Calu3 (cell line): ENCODE data around the gene MTREX. TPM values are rescaled to one million over a fixed set of nuclear protein-coding genes. Genes with fewer than 3 reads are reported as not detected.

Experiments
- BruUV-seq: library from RNA; stranded (reverse); fragments of 400-500 nt; replicated peaks from 2 replicates; lab custom pipeline; 2021; lab: Mats Ljungman, UMichigan
- CTCF ChIA-PET: fragments of 300-600 bp; sonication (Branson Sonifier 250); formaldehyde crosslinking; loops from one replicate; lab custom pipeline; 2022; ENCODE audit warnings: antibody characterized with exemption; lab: Charles Lee
- DNase-seq: peaks from one replicate; pipeline ENCODE4 v3.0.0; 2022
- H3K27ac Mint-ChIP-seq: one replicate; pipeline ENCODE4 v1.8.0; 2022; ENCODE audit warnings: mixed read lengths; ENCODE audit not compliant: unreplicated experiment
- H3K27me3 Mint-ChIP-seq: one replicate; pipeline ENCODE4 v1.8.0; 2022; ENCODE audit warnings: mixed read lengths; ENCODE audit not compliant: unreplicated experiment
- H3K36me3 Mint-ChIP-seq: one replicate; pipeline ENCODE4 v1.8.0; 2022; ENCODE audit warnings: mild to moderate bottlenecking, moderate library complexity, mixed read lengths; ENCODE audit not compliant: insufficient read depth, unreplicated experiment
- H3K4me1 Mint-ChIP-seq: one replicate; pipeline ENCODE4 v1.8.0; 2022; ENCODE audit warnings: mild to moderate bottlenecking, low read depth, mixed read lengths; ENCODE audit not compliant: unreplicated experiment
- H3K4me3 Mint-ChIP-seq: one replicate; pipeline ENCODE4 v1.8.0; 2022; ENCODE audit warnings: mild to moderate bottlenecking, low read depth, moderate library complexity, mixed read lengths; ENCODE audit not compliant: unreplicated experiment
- H3K9me3 Mint-ChIP-seq: one replicate; pipeline ENCODE4 v1.8.0; 2022; ENCODE audit warnings: low read depth, mixed read lengths; ENCODE audit not compliant: unreplicated experiment
- intact Hi-C: fragments of 100-400 bp; cut with micrococcal nuclease; formaldehyde crosslinking; loops from one replicate; pipeline ENCODE4 v1.10.0; 2022; ENCODE audit not compliant: unreplicated experiment
- total RNA-seq: library from RNA; stranded (reverse); gene quantifications from 2 replicates; pipeline ENCODE4 v1.2.3, GENCODE V29; 2022
- TF ChIP-seq, protein P1 (sequence below): fragments of 200-600 bp; IDR thresholded peaks from one replicate; pipeline ENCODE4 v1.8.0; 2022; ENCODE audit warnings: antibody characterized with exemption; ENCODE audit not compliant: unreplicated experiment

MTREX gene
- total RNA-seq, 1 experiment from 2014 or later = 73.9 TPM

DNA sequence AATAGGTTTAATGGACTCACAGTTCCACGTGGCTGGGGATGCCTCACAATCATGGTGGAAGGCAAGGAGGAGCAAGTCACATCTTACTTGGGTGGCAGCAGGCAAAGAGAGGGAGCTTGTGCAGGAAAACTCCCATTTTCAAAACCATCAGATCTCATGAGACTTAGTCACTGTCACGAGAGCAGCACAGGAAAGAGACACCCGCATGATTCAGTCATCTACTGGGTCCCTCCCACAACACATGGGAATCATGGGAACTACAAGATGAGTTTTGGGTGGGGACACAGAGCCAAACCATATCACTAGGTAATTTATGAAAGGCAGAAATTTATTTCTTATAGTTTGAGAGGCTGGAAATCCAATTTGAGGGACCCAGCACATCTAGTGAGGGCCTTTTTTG, 40.0 kb downstream of the MTREX start:
- H3K9me3 Mint-ChIP-seq = no peaks in the 10 kb centered on the region
- no peak overlapping the region for H3K27ac Mint-ChIP-seq
- intact Hi-C loops = loop anchor here (10.0 kb wide), 2 partner anchors 187 to 577 kb away; partner anchors contain the start of gene PLPP1
- TF ChIP-seq, protein P1, sequence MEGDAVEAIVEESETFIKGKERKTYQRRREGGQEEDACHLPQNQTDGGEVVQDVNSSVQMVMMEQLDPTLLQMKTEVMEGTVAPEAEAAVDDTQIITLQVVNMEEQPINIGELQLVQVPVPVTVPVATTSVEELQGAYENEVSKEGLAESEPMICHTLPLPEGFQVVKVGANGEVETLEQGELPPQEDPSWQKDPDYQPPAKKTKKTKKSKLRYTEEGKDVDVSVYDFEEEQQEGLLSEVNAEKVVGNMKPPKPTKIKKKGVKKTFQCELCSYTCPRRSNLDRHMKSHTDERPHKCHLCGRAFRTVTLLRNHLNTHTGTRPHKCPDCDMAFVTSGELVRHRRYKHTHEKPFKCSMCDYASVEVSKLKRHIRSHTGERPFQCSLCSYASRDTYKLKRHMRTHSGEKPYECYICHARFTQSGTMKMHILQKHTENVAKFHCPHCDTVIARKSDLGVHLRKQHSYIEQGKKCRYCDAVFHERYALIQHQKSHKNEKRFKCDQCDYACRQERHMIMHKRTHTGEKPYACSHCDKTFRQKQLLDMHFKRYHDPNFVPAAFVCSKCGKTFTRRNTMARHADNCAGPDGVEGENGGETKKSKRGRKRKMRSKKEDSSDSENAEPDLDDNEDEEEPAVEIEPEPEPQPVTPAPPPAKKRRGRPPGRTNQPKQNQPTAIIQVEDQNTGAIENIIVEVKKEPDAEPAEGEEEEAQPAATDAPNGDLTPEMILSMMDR = no peak
- CTCF ChIA-PET = no interaction called here
- H3K4me3 Mint-ChIP-seq = no peak overlapping the region
- BruUV-seq = no TSS peak
- H3K36me3 Mint-ChIP-seq = peaks cover 29% of the 10 kb centered on the region
- DNase-seq = no peak
- no peaks in the 10 kb centered on the region for H3K27me3 Mint-ChIP-seq
- peaks cover 19% of the 10 kb centered on the region for H3K4me1 Mint-ChIP-seq

DNA sequence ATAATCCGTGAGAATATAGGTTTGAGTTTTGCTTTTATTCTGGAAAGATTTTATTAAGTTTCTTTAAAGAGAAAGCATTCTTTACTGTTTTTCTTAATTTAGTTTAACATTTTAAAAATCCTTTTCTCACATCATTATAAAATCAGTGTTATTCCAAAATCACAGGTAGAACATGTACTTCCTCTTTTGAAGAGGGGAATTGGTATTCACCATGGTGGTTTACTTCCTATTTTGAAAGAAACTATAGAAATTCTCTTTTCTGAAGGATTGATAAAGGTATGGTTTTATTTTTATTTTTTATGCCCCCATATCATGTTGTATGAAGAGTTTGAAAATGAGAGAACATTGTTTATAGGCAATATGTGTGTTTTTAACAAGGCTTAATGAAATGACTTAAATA, 43.0 kb downstream of the MTREX start:
- no peak overlapping the region for H3K4me3 Mint-ChIP-seq
- H3K36me3 Mint-ChIP-seq = peaks cover 33% of the 10 kb centered on the region
- no peaks in the 10 kb centered on the region for H3K9me3 Mint-ChIP-seq
- intact Hi-C loops = no loop called here
- CTCF ChIA-PET = no interaction called here
- TF ChIP-seq, protein P1 = no peak
- no peaks in the 10 kb centered on the region for H3K27me3 Mint-ChIP-seq
- H3K4me1 Mint-ChIP-seq = peaks cover under 1% of the 10 kb centered on the region
- no peak for DNase-seq
- no peak overlapping the region for H3K27ac Mint-ChIP-seq
- no TSS peak for BruUV-seq

DNA sequence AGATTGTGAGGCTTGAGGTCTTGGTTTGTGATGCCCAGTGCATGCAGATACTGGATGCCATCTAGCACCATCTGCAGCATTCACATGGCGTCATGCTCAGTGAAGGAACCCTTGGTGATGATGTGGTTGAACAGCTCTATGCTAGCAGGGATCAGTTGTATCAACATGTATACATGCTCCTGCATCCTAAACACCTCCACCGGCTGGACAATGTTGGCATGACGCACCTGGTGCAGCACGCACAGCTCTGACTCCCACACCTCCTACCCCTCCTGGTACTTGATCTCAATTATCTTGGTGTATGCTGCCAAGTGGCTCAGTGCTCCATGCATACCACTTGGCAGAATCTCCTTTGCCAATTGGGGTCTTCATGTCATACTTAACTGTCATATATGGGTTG, 49.1 kb downstream of the MTREX start:
- CTCF ChIA-PET = interaction anchor here (0.5 kb wide), 1 partner anchor 244 kb away, joined by 3 read pairs; no protein-coding TSS in a partner anchor
- BruUV-seq = no TSS peak
- Mint-ChIP-seq H3K4me3 (no peak overlapping the region), H3K36me3 (peaks cover 32% of the 10 kb centered on the region), H3K27me3 (no peaks in the 10 kb centered on the region), H3K9me3 (no peaks in the 10 kb centered on the region), H3K27ac (no peak overlapping the region), H3K4me1 (no peaks in the 10 kb centered on the region)
- TF ChIP-seq, protein P1 = no peak
- intact Hi-C loops = no loop called here
- DNase-seq = no peak

DNA sequence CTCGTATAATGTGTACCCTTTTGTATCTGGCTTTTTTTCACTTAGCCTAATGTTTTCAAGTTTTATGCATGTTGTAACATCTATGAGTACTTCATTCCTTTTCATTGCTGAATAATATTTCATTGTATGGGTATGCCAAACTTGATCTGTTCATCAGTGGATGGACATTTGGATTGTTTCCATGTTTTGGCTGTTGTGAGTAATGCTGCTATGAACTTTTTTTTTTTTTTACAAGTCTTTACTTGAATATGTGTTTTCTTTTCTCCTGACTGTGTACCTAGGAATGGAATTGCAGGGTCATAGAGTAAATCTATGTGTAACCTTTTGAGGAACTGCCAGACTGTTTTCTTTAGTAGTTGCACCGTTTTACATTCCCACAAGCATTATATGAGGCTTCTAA, 52.4 kb downstream of the MTREX start:
- H3K4me1 Mint-ChIP-seq = peaks cover 22% of the 10 kb centered on the region
- H3K27me3 Mint-ChIP-seq = no peaks in the 10 kb centered on the region
- no TSS peak for BruUV-seq
- peaks cover 18% of the 10 kb centered on the region for H3K36me3 Mint-ChIP-seq
- no peak for DNase-seq
- H3K9me3 Mint-ChIP-seq = no peaks in the 10 kb centered on the region
- H3K27ac Mint-ChIP-seq = no peak overlapping the region
- CTCF ChIA-PET = no interaction called here
- intact Hi-C loops = no loop called here
- TF ChIP-seq, protein P1 = no peak
- no peak overlapping the region for H3K4me3 Mint-ChIP-seq
